PC-9 (cell line): ENCODE results near the gene PSMC1. TPM values are rescaled to one million over a fixed set of nuclear protein-coding genes. Genes with fewer than 3 reads are reported as not detected.

ENCODE experiments used
- BruUV-seq: library from RNA; stranded (reverse); fragments of 400-500 nt; replicated peaks from 2 replicates; lab custom pipeline; 2021; lab: Mats Ljungman, UMichigan
- CTCF ChIA-PET: fragments of 300-600 bp; sonication (Branson Sonifier 250); formaldehyde crosslinking; loops from one replicate; lab custom pipeline; 2022; ENCODE audit warnings: antibody characterized with exemption; lab: Charles Lee
- POLR2A ChIA-PET: fragments of 300-600 bp; sonication (Branson Sonifier 250); formaldehyde crosslinking; loops from one replicate; lab custom pipeline; 2022; ENCODE audit warnings: antibody characterized with exemption; ENCODE audit not compliant: unreplicated experiment; lab: Charles Lee
- DNase-seq, 2 experiments: peaks; one replicate each; pipeline versions ENCODE4 v3.0.0 to v3.0.0-alpha.2; 2015 to 2022; ENCODE audit warnings: mixed read lengths in 1 of 2
- H2AFZ ChIP-seq: fragments of 200-600 bp; sonication (generic); 2 replicates; pipeline ENCODE4 v1.8.1; 2017; ENCODE audit warnings: antibody characterized with exemption
- H3F3A ChIP-seq: fragments of 200-600 bp; sonication (generic); 2 replicates; pipeline ENCODE4 v1.8.1; 2017; ENCODE audit warnings: antibody characterized with exemption, mild to moderate bottlenecking, low read depth; ENCODE audit not compliant: insufficient read depth
- H3K27ac ChIP-seq: fragments of 200-600 bp; sonication (generic); 2 replicates; pipeline ENCODE4 v1.6.1; 2016; ENCODE audit warnings: mixed run types
- H3K27me3 ChIP-seq: fragments of 200-600 bp; sonication (generic); 2 replicates; pipeline ENCODE4 v1.6.1; 2016; ENCODE audit warnings: low read depth, mixed run types; ENCODE audit not compliant: insufficient read depth
- H3K36me3 ChIP-seq: fragments of 200-600 bp; sonication (generic); 2 replicates; pipeline ENCODE4 v1.6.1; 2016; ENCODE audit warnings: low read depth, mixed run types
- H3K4me1 ChIP-seq: fragments of 200-600 bp; sonication (generic); replicated peaks from 2 replicates; pipeline ENCODE4 v1.6.1; 2016; ENCODE audit warnings: mixed run types; ENCODE audit not compliant: insufficient read depth
- H3K4me2 ChIP-seq: fragments of 200-600 bp; sonication (generic); 2 replicates; pipeline ENCODE4 v1.6.1; 2017; ENCODE audit warnings: mixed run types
- H3K4me3 ChIP-seq: fragments of 200-600 bp; sonication (generic); 2 replicates; pipeline ENCODE4 v1.6.1; 2016; ENCODE audit warnings: mixed run types
- H3K79me2 ChIP-seq: fragments of 200-600 bp; sonication (generic); 2 replicates; pipeline ENCODE4 v1.6.1; 2017; ENCODE audit warnings: low read depth, mixed run types
- H3K9me2 ChIP-seq: fragments of 200-600 bp; sonication (generic); 2 replicates; pipeline ENCODE4 v1.8.1; 2017; ENCODE audit warnings: mild to moderate bottlenecking; ENCODE audit not compliant: insufficient read depth
- H3K9me3 ChIP-seq: fragments of 200-600 bp; sonication (generic); 2 replicates; pipeline ENCODE4 v1.8.1; 2016; ENCODE audit warnings: low read depth; ENCODE audit not compliant: insufficient read depth
- H4K20me1 ChIP-seq: fragments of 200-600 bp; sonication (generic); 2 replicates; pipeline ENCODE4 v1.8.1; 2017; ENCODE audit not compliant: insufficient read depth
- EZH2 ChIP-seq: fragments of 200-600 bp; sonication (generic); IDR thresholded peaks from 2 replicates; pipeline ENCODE4 v1.8.0; 2017; ENCODE audit warnings: antibody characterized with exemption, low read depth
- intact Hi-C: fragments of 100-400 bp; cut with micrococcal nuclease; formaldehyde crosslinking; loops from one replicate; pipeline ENCODE4 v1.10.0; 2022; ENCODE audit not compliant: unreplicated experiment
- total RNA-seq: library from RNA; stranded (reverse); gene quantifications from 2 replicates; pipeline ENCODE4 v1.2.3, GENCODE V29; 2021
- TF ChIP-seq, protein P1 (sequence below): fragments of 200-600 bp; sonication (generic); conservative IDR thresholded peaks from 2 replicates; pipeline ENCODE4 v1.6.1; 2017; ENCODE audit warnings: mixed run types, antibody characterized with exemption, mild to moderate bottlenecking, moderate library complexity

PSMC1 gene
- total RNA-seq, 1 experiment from 2014 or later, result 50.8 TPM

GRCh38 chr14:90278199-90279175, 22.1 kb downstream of the PSMC1 start:
- intact Hi-C loops, result no loop called here
- no peak overlapping the region for H3K4me3 ChIP-seq
- no peaks in the 10 kb centered on the region for H3K27me3 ChIP-seq
- no peaks in the 10 kb centered on the region for H3K79me2 ChIP-seq
- CTCF ChIA-PET, result no interaction called here
- no peaks in the 10 kb centered on the region; the same call in 1 of the 2 replicates for H4K20me1 ChIP-seq
- POLR2A ChIA-PET, result no interaction called here
- no peak for DNase-seq
- H3K36me3 ChIP-seq, result no peaks in the 10 kb centered on the region
- 0 out of 2 replicates have a peak, but pooled peaks cover 7% of the 10 kb centered on the region for H3F3A ChIP-seq
- H3K4me2 ChIP-seq, result no peak overlapping the region
- H3K27ac ChIP-seq, result no peak overlapping the region
- no TSS peak for BruUV-seq
- no peaks in the 10 kb centered on the region for H3K4me1 ChIP-seq
- TF ChIP-seq, protein P1, sequence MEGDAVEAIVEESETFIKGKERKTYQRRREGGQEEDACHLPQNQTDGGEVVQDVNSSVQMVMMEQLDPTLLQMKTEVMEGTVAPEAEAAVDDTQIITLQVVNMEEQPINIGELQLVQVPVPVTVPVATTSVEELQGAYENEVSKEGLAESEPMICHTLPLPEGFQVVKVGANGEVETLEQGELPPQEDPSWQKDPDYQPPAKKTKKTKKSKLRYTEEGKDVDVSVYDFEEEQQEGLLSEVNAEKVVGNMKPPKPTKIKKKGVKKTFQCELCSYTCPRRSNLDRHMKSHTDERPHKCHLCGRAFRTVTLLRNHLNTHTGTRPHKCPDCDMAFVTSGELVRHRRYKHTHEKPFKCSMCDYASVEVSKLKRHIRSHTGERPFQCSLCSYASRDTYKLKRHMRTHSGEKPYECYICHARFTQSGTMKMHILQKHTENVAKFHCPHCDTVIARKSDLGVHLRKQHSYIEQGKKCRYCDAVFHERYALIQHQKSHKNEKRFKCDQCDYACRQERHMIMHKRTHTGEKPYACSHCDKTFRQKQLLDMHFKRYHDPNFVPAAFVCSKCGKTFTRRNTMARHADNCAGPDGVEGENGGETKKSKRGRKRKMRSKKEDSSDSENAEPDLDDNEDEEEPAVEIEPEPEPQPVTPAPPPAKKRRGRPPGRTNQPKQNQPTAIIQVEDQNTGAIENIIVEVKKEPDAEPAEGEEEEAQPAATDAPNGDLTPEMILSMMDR, result no peak
- TF ChIP-seq EZH2, result no peak
- no peak overlapping the region for H2AFZ ChIP-seq
- no peaks in the 10 kb centered on the region for H3K9me2 ChIP-seq
- no peaks in the 10 kb centered on the region for H3K9me3 ChIP-seq

DNA sequence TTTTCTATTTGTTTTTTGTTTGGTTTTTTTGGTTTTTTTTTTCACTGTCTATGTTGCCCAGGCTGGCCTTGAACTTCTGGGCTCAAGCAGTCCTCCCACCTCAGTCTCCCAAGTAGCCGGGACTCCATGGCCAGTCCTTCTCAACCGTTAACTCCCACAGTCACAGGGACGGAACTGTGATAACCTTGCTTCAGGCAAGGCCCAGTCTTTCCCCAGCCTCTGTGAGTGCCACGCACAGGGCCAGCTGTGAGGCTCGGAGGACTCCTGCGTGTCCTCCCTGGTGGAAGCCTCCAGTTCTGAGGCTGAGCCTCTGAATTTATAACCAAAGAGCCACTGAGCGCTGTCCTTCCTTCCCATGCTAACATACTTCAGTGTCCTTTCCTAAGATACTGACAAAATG, 23.7 kb downstream of the PSMC1 start:
- no TSS peak for BruUV-seq

GRCh38 chr14:90281261-90281660, 24.9 kb downstream of the PSMC1 start:
- CTCF ChIA-PET, result no interaction called here
- H3K4me2 ChIP-seq, result no peak overlapping the region
- POLR2A ChIA-PET, result interaction anchor here (0.6 kb wide), 1 partner anchor 241 kb away, joined by 4 read pairs; no protein-coding TSS in a partner anchor

More for the DNA sequence above, 23.7 kb downstream of the PSMC1 start:
- intact Hi-C loops, result no loop called here
- no peaks in the 10 kb centered on the region for H3K36me3 ChIP-seq
- TF ChIP-seq, protein P1, result no peak
- DNase-seq, result no peak
- H3K79me2 ChIP-seq, result no peaks in the 10 kb centered on the region
- H3K4me3 ChIP-seq, result no peak overlapping the region
- CTCF ChIA-PET, result no interaction called here
- no peaks in the 10 kb centered on the region for H3K9me2 ChIP-seq
- no peak overlapping the region for H3K4me2 ChIP-seq
- H3F3A ChIP-seq, result 0 out of 2 replicates have a peak, but pooled peaks cover 6% of the 10 kb centered on the region
- POLR2A ChIA-PET, result no interaction called here
- no peaks in the 10 kb centered on the region for H3K4me1 ChIP-seq
- no peak overlapping the region for H3K27ac ChIP-seq
- H2AFZ ChIP-seq, result no peak overlapping the region
- H4K20me1 ChIP-seq, result no peaks in the 10 kb centered on the region
- H3K9me3 ChIP-seq, result no peaks in the 10 kb centered on the region
- H3K27me3 ChIP-seq, result no peaks in the 10 kb centered on the region

More at GRCh38 chr14:90281261-90281660, 24.9 kb downstream of the PSMC1 start:
- H4K20me1 ChIP-seq, result no peaks in the 10 kb centered on the region
- no peak overlapping the region for H3K4me3 ChIP-seq
- intact Hi-C loops, result no loop called here
- no peaks in the 10 kb centered on the region for H3F3A ChIP-seq
- H2AFZ ChIP-seq, result no peak overlapping the region
- H3K79me2 ChIP-seq, result no peaks in the 10 kb centered on the region
- H3K9me3 ChIP-seq, result no peaks in the 10 kb centered on the region
- no peaks in the 10 kb centered on the region for H3K9me2 ChIP-seq
- H3K4me1 ChIP-seq, result no peaks in the 10 kb centered on the region
- H3K27me3 ChIP-seq, result no peaks in the 10 kb centered on the region
- no peak for TF ChIP-seq EZH2
- TF ChIP-seq, protein P1, result no peak
- DNase-seq, result peak in 1 of 2 experiments; percentile 7
- no peak overlapping the region for H3K27ac ChIP-seq
- no TSS peak for BruUV-seq
- no peaks in the 10 kb centered on the region for H3K36me3 ChIP-seq
